Measurements from ENCODE around the gene NFAT5.

The NFAT5 gene

DNA sequence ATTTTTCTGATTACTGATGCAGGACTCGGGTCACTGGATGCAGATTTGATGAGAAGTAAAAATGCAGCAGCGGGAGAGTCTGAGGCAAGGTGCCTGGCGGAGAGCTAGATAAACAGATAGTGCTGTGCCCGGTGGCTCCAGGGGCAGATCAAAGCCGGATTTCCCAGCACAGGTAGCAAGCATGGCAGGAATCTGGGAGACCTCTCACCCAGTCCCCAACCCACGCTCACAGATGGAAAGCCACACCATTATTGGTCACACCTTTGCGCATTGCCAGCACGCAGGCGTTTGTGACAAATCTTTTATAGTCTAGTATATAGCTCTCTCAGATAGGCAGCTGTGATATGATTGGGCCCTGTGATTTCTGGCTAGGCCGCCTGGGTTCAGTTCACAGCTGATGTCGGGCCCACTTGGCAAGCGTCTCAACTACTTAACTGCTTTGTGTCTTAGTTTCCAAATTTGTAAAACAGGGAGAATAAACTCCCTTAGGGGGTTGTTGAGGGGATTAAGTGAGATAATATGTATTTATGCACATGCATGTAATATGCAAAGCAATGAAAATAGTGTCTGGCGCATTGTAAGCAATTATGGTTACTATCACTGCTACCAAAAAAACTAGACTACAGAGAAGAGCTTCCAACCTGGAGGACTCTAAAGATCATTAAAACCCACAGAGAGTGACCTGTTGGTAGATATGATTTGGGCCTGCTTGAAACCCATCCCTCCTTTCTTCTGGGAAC, 42.0 kb upstream of the NFAT5 start:
- TF ChIP-seq SUZ12 (IDR thresholded peaks at IDR 0.05; ENCODE audit: extremely low read depth, insufficient read depth, insufficient read length) (no peak), ZNF274 (IDR thresholded peaks at IDR 0.05; ENCODE audit: low read depth, low read length) (no peak), YY1 (IDR thresholded peaks at IDR 0.05; ENCODE audit: insufficient read depth, insufficient read length) (no peak)
- H3K9me3 ChIP-seq (ENCODE audit: insufficient read depth, low read length) = no peaks in the 10 kb centered on the region
- H3K36me3 ChIP-seq (ENCODE audit: insufficient read depth, insufficient read length, low read length) = no peaks in the 10 kb centered on the region
- H3K4me1 ChIP-seq (ENCODE audit: insufficient read depth, insufficient read length) = no peaks in the 10 kb centered on the region
- H3K4me3 ChIP-seq (ENCODE audit: insufficient read length, low read depth) = no peak overlapping the region
- no peaks in the 10 kb centered on the region for H3K27me3 ChIP-seq (ENCODE audit: insufficient read depth, insufficient read length)
- DNase-seq (ENCODE audit: low read depth, low spot score) = no peak
- H3K9ac ChIP-seq (ENCODE audit: insufficient read length, low read depth) = no peak overlapping the region

DNA sequence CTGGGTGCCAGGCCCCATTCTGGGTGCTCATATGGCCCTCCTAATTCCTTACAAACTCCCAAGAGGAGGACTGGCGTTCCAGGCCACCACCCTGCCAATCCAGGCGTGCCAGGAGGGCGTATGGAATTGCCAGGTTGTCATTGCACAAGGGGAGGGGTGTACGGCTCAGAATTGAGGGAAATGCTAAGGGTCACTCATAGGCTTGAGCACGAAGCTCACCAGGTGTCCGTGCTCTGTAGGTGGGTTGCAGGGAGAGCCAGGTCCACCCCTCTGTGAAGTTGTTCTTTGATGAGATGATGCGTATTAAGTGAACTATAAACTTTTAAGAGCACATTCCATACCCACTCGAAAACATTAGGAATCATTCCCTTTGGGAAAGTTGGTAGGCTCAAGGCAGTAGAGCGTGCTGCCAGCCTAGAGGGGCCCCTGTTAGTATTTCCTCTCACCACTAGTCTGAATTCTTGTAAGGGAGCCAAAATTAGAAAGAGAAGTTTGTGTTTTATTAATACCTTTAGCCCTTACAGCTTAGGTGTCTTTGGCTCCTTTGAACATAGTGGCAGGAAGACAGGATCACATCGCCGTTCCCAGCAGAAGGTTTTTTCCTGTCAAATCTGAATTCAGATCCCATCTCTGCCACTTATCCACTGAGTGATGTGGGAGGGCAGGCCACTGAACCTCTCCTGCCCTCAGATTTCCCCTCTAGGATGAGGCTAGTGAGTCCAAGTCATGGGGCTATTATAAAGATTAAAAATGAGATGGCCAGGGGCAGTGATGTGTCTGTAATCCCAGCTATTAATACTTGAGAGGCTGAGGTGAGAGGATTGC, 38.7 kb upstream of the NFAT5 start:
- no peaks in the 10 kb centered on the region for H3K27me3 ChIP-seq (ENCODE audit: insufficient read depth, insufficient read length)
- no peak overlapping the region for H3K4me3 ChIP-seq (ENCODE audit: insufficient read length, low read depth)
- no peak overlapping the region for H3K9ac ChIP-seq (ENCODE audit: insufficient read length, low read depth)
- H3K9me3 ChIP-seq (ENCODE audit: insufficient read depth, low read length) = no peaks in the 10 kb centered on the region
- TF ChIP-seq SUZ12 (IDR thresholded peaks at IDR 0.05; ENCODE audit: extremely low read depth, insufficient read depth, insufficient read length) (no peak), YY1 (IDR thresholded peaks at IDR 0.05; ENCODE audit: insufficient read depth, insufficient read length) (no peak), ZNF274 (IDR thresholded peaks at IDR 0.05; ENCODE audit: low read depth, low read length) (no peak)
- no peaks in the 10 kb centered on the region for H3K36me3 ChIP-seq (ENCODE audit: insufficient read depth, insufficient read length, low read length)
- H3K4me1 ChIP-seq (ENCODE audit: insufficient read depth, insufficient read length) = peaks cover 3% of the 10 kb centered on the region
- DNase-seq (ENCODE audit: low read depth, low spot score) = no peak

GRCh38 chr16:69531988-69532387, 33.8 kb upstream of the NFAT5 start:
- Histone ChIP-seq H3K9ac (ENCODE audit: insufficient read length, low read depth) (no peak overlapping the region), H3K36me3 (ENCODE audit: insufficient read depth, insufficient read length, low read length) (no peaks in the 10 kb centered on the region), H3K4me3 (ENCODE audit: insufficient read length, low read depth) (no peak overlapping the region), H3K27me3 (ENCODE audit: insufficient read depth, insufficient read length) (no peaks in the 10 kb centered on the region), H3K4me1 (ENCODE audit: insufficient read depth, insufficient read length) (peaks cover 6% of the 10 kb centered on the region), H3K9me3 (ENCODE audit: insufficient read depth, low read length) (no peaks in the 10 kb centered on the region)
- no peak for TF ChIP-seq YY1 (IDR thresholded peaks at IDR 0.05; ENCODE audit: insufficient read depth, insufficient read length)
- TF ChIP-seq SUZ12 (IDR thresholded peaks at IDR 0.05; ENCODE audit: extremely low read depth, insufficient read depth, insufficient read length) = no peak
- no peak for TF ChIP-seq ZNF274 (IDR thresholded peaks at IDR 0.05; ENCODE audit: low read depth, low read length)
- no peak for DNase-seq (ENCODE audit: low read depth, low spot score)

GRCh38 chr16:69532641-69533455, 32.9 kb upstream of the NFAT5 start:
- TF ChIP-seq ZNF274 (IDR thresholded peaks at IDR 0.05; ENCODE audit: low read depth, low read length) (no peak), SUZ12 (IDR thresholded peaks at IDR 0.05; ENCODE audit: extremely low read depth, insufficient read depth, insufficient read length) (no peak), YY1 (IDR thresholded peaks at IDR 0.05; ENCODE audit: insufficient read depth, insufficient read length) (no peak)
- Histone ChIP-seq H3K36me3 (ENCODE audit: insufficient read depth, insufficient read length, low read length) (no peaks in the 10 kb centered on the region), H3K9me3 (ENCODE audit: insufficient read depth, low read length) (no peaks in the 10 kb centered on the region), H3K9ac (ENCODE audit: insufficient read length, low read depth) (no peak overlapping the region), H3K27me3 (ENCODE audit: insufficient read depth, insufficient read length) (no peaks in the 10 kb centered on the region), H3K4me1 (ENCODE audit: insufficient read depth, insufficient read length) (peaks cover 6% of the 10 kb centered on the region), H3K4me3 (ENCODE audit: insufficient read length, low read depth) (no peak overlapping the region)
- no peak for DNase-seq (ENCODE audit: low read depth, low spot score)

- Histone ChIP-seq H3K27me3 (ENCODE audit: insufficient read depth, insufficient read length) (no peaks in the 10 kb centered on the region), H3K9me3 (ENCODE audit: insufficient read depth, low read length) (no peaks in the 10 kb centered on the region), H3K9ac (ENCODE audit: insufficient read length, low read depth) (no peak overlapping the region), H3K4me3 (ENCODE audit: insufficient read length, low read depth) (no peak overlapping the region), H3K4me1 (ENCODE audit: insufficient read depth, insufficient read length) (peaks cover 5% of the 10 kb centered on the region), H3K36me3 (ENCODE audit: insufficient read depth, insufficient read length, low read length) (no peaks in the 10 kb centered on the region)
- TF ChIP-seq ZNF274 (IDR thresholded peaks at IDR 0.05; ENCODE audit: low read depth, low read length) (no peak), YY1 (IDR thresholded peaks at IDR 0.05; ENCODE audit: insufficient read depth, insufficient read length) (no peak), SUZ12 (IDR thresholded peaks at IDR 0.05; ENCODE audit: extremely low read depth, insufficient read depth, insufficient read length) (no peak)
- DNase-seq (ENCODE audit: low read depth, low spot score) = no peak
Observed at GRCh38 chr16:69534720-69535119, 31.0 kb upstream of the NFAT5 start.

- no peak for DNase-seq (ENCODE audit: low read depth, low spot score)
- no peak for TF ChIP-seq ZNF274 (IDR thresholded peaks at IDR 0.05; ENCODE audit: low read depth, low read length)
- TF ChIP-seq YY1 (IDR thresholded peaks at IDR 0.05; ENCODE audit: insufficient read depth, insufficient read length) = no peak
- TF ChIP-seq SUZ12 (IDR thresholded peaks at IDR 0.05; ENCODE audit: extremely low read depth, insufficient read depth, insufficient read length) = no peak
- peaks cover 5% of the 10 kb centered on the region for H3K4me1 ChIP-seq (ENCODE audit: insufficient read depth, insufficient read length)
- no peaks in the 10 kb centered on the region for H3K27me3 ChIP-seq (ENCODE audit: insufficient read depth, insufficient read length)
- H3K9me3 ChIP-seq (ENCODE audit: insufficient read depth, low read length) = no peaks in the 10 kb centered on the region
- no peaks in the 10 kb centered on the region for H3K36me3 ChIP-seq (ENCODE audit: insufficient read depth, insufficient read length, low read length)
- H3K9ac ChIP-seq (ENCODE audit: insufficient read length, low read depth) = no peak overlapping the region
- H3K4me3 ChIP-seq (ENCODE audit: insufficient read length, low read depth) = no peak overlapping the region
Observed at GRCh38 chr16:69535123-69536050, 30.4 kb upstream of the NFAT5 start.

Data from NT2/D1 (cell line).